ENCODE measurements around the gene BMP8B. TPM values are rescaled to one million over a fixed set of nuclear protein-coding genes. Genes with fewer than 3 reads are reported as not detected.
"Not testable (repeated sequence)": the region's sequence is repeated elsewhere in the genome, so short reads cannot be mapped to it uniquely, and the experiment has no call there.

Gene BMP8B
- polyA plus RNA-seq, 1 of the 3 experiments (the other 2 are of a cell fraction), result 0.07 TPM

DNA sequence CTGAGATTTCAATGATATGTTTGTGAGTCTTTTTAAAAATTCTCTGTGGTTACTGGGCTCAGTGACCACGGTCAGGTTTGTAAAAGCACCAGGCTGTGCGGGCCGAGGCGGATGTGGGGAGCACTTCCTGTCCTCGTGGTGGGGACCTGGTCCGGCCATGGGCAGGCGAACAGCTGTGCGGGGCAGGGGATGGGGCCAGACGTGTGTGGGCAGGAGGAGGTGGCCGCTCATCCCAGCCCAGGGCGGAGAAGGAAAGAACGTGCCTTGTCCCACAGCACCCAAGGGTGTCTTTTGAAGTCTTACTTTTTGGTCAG lies 12.3 kb downstream of the BMP8B start:
- Histone ChIP-seq H3K4me2 (no peak overlapping the region), H3F3A (replicated peaks; ENCODE audit: insufficient read depth) (no peaks in the 10 kb centered on the region), H3K36me3 (replicated peaks in 1 of 2; ENCODE audit: control insufficient read depth in 1 of 2, insufficient read depth in 2 of 2, low read length in 1 of 2) (no peaks in the 10 kb centered on the region), H3K9me3 (no peaks in the 10 kb centered on the region), H3K4me3 (ENCODE audit: low read depth in 2 of 2, low read length in 1 of 2) (no peak overlapping the region), H4K20me1 (ENCODE audit: insufficient read depth) (no peaks in the 10 kb centered on the region), H3K9ac (no peak overlapping the region), H3K27ac (ENCODE audit: low read depth in 2 of 2, low read length in 1 of 2) (no peak overlapping the region), H3K9me2 (no peaks in the 10 kb centered on the region), H3K27me3 (ENCODE audit: insufficient read depth) (peaks cover 6% of the 10 kb centered on the region; the same call in 1 of the 2 replicates), H2AFZ (ENCODE audit: low read depth) (no peak overlapping the region), H3K4me1 (ENCODE audit: control insufficient read depth in 1 of 2, insufficient read depth in 2 of 2, low read depth in 1 of 2, low read length in 1 of 2) (no peaks in the 10 kb centered on the region; a peak in 1 of 4 replicates), H3K79me2 (ENCODE audit: insufficient read depth) (no peaks in the 10 kb centered on the region)
- WGBS (ENCODE audit: low lambda C conversion rate), result 89% methylated on average over 12 of the region's 12 CpGs
- no peak for TF ChIP-seq ELF1 (IDR thresholded peaks at IDR 0.05)
- TF ChIP-seq, protein P1, sequence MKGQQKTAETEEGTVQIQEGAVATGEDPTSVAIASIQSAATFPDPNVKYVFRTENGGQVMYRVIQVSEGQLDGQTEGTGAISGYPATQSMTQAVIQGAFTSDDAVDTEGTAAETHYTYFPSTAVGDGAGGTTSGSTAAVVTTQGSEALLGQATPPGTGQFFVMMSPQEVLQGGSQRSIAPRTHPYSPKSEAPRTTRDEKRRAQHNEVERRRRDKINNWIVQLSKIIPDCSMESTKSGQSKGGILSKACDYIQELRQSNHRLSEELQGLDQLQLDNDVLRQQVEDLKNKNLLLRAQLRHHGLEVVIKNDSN (IDR thresholded peaks at IDR 0.05; ENCODE audit: borderline replicate concordance, low read depth), result no peak
- no peak for TF ChIP-seq MXI1 (IDR thresholded peaks at IDR 0.05; ENCODE audit: low read depth, low read length)
- no peak for DNase-seq
- ChIA-PET CTCF (no interaction called here), POLR2A (no interaction called here)

DNA sequence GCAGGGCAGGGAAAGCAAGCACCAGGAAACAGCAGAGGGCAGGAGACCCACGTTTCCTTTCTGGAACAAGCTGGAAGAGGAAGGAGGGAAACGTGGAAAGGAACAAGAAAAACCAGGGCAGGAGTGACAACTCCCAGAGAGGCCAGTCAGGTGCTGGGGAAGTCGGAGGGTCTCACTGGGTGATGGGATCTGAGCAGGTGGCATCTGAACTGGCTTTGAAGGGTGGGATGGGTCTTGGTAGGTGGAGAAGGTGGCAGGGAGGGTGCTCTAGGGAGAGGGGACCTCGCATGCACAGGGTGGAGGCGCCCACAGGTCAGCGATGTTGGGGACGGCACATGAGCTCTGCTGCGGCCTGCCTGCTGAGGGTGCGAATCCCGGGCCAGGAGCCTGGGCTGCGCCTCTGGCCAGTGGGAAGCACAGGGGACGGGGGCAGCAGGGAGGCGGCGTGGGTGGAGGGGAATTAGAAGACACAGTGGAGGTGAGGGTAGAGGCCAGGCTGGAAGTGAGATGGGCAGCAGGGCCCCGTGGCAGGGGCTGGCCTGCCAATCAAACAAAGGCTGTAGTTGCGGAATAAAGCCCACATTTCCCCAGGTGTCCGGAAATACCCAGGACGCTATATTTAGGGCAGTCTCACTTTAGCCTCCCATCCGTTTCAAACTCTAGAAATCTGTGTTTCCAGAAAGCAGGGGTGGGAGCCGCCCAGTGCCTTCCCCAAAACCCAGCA lies 12.8 kb downstream of the BMP8B start:
- H3K4me3 ChIP-seq (ENCODE audit: low read depth in 2 of 2, low read length in 1 of 2); H2AFZ ChIP-seq (ENCODE audit: low read depth); H3K9ac ChIP-seq: not testable (repeated sequence)

DNA sequence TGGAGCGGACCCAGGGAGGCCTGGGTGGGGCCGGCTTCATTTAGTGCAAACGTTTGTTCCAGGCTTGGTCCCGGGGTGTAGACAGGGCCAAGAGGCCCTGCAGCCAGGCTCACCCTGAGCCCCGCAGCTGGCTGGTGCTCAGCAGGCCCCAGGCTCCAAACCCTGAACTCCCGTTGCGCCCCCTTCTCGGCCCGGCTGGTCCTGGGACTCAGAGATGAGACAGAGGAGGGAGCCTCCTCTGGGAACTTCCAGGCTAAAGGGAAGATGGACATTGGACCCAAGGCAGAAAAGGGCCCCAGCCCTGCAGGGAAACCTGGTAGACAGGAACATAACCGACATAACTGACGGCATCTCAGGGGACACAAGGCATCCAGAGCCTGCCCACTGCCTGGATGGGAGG lies 13.5 kb downstream of the BMP8B start:
- 100% methylated on average over 2 of the region's 11 CpGs for WGBS (ENCODE audit: low lambda C conversion rate)
- H4K20me1 ChIP-seq (ENCODE audit: insufficient read depth); H3K4me1 ChIP-seq (ENCODE audit: control insufficient read depth in 1 of 2, insufficient read depth in 2 of 2, low read depth in 1 of 2, low read length in 1 of 2); H3K9ac ChIP-seq; POLR2A ChIA-PET; H3K27me3 ChIP-seq (ENCODE audit: insufficient read depth); DNase-seq; H3K9me3 ChIP-seq; H3K4me2 ChIP-seq; H2AFZ ChIP-seq (ENCODE audit: low read depth); H3F3A ChIP-seq (replicated peaks; ENCODE audit: insufficient read depth); H3K79me2 ChIP-seq (ENCODE audit: insufficient read depth); H3K4me3 ChIP-seq (ENCODE audit: low read depth in 2 of 2, low read length in 1 of 2); H3K9me2 ChIP-seq; H3K27ac ChIP-seq (ENCODE audit: low read depth in 2 of 2, low read length in 1 of 2); CTCF ChIA-PET; H3K36me3 ChIP-seq (replicated peaks in 1 of 2; ENCODE audit: control insufficient read depth in 1 of 2, insufficient read depth in 2 of 2, low read length in 1 of 2): not testable (repeated sequence)

More for the DNA sequence above, 12.8 kb downstream of the BMP8B start:
- H3F3A ChIP-seq (replicated peaks; ENCODE audit: insufficient read depth); H3K36me3 ChIP-seq (replicated peaks in 1 of 2; ENCODE audit: control insufficient read depth in 1 of 2, insufficient read depth in 2 of 2, low read length in 1 of 2); POLR2A ChIA-PET; H3K27ac ChIP-seq (ENCODE audit: low read depth in 2 of 2, low read length in 1 of 2); H3K4me1 ChIP-seq (ENCODE audit: control insufficient read depth in 1 of 2, insufficient read depth in 2 of 2, low read depth in 1 of 2, low read length in 1 of 2); DNase-seq; CTCF ChIA-PET; H4K20me1 ChIP-seq (ENCODE audit: insufficient read depth); H3K9me2 ChIP-seq; H3K79me2 ChIP-seq (ENCODE audit: insufficient read depth); H3K9me3 ChIP-seq; H3K27me3 ChIP-seq (ENCODE audit: insufficient read depth); H3K4me2 ChIP-seq: not testable (repeated sequence)
- 72% methylated on average over 7 of the region's 20 CpGs for WGBS (ENCODE audit: low lambda C conversion rate)

DNA sequence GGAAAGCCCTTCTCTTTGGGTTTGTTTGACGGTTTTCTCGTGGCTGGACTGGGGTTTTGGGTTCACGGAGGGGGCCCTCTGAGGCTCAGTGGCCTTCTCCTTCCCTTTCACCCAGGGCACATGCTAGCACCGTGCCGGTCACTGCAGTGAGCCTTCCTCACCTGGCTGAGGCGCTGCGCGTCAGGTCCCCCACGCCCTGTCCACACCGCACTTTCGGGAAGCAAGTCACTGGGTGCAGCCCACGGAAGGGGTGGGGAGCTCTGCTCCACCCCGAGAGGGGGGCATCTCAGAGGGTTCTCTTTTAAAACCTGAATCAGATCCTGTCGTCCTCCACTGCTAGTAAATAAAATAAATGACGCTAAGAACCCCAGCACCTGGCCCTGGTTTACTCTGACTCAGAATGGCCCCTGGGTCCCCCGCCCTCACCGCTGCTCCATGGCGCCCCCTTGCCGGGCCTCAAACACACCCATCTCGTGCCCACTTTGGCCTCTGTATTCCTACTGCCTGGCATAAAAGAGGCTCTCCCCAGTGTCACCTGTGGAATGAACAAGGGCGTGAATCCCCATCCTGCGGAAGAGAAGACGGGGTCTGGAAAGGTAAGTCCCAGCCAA lies 15.2 kb downstream of the BMP8B start:
- H3K36me3 ChIP-seq (replicated peaks in 1 of 2; ENCODE audit: control insufficient read depth in 1 of 2, insufficient read depth in 2 of 2, low read length in 1 of 2); H3F3A ChIP-seq (replicated peaks; ENCODE audit: insufficient read depth); H4K20me1 ChIP-seq (ENCODE audit: insufficient read depth); H2AFZ ChIP-seq (ENCODE audit: low read depth); DNase-seq; H3K4me3 ChIP-seq (ENCODE audit: low read depth in 2 of 2, low read length in 1 of 2); H3K27ac ChIP-seq (ENCODE audit: low read depth in 2 of 2, low read length in 1 of 2); H3K9me2 ChIP-seq; H3K4me1 ChIP-seq (ENCODE audit: control insufficient read depth in 1 of 2, insufficient read depth in 2 of 2, low read depth in 1 of 2, low read length in 1 of 2); CTCF ChIA-PET; POLR2A ChIA-PET; H3K9me3 ChIP-seq; H3K9ac ChIP-seq; H3K27me3 ChIP-seq (ENCODE audit: insufficient read depth); H3K4me2 ChIP-seq; H3K79me2 ChIP-seq (ENCODE audit: insufficient read depth): not testable (repeated sequence)
- WGBS (ENCODE audit: low lambda C conversion rate), result no CpG with 5 or more reads among the region's 23 CpGs

DNA sequence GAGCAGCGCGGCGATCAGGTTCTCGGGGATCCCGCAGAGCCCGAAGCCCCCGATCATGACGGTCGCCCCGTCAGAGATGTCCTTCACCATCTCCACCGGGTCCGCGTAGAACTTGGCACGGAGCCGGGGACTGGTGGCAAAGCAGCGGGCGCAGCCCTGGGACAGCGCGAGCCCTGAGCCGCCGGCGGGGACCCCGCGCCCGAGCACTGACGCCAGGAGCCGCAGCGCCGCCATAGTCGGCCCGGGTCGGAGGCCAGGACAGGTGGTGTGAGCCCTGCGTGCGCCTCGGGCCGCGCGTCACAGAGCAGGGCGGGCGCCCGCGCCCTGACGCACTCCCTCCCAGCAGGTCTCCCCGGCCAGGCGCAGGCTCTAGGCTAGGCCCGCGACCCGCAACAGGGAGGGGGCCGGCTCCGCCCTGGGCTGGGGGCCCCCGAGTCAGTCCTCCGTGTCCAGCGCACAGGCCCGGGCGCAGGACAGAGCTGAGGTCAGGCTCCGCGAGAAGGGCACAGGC lies 17.6 kb downstream of the BMP8B start, which contains the start of gene OXCT2:
OXCT2 (minus strand) TSS at position 327 of the 511 bp plus-strand sequence; CDS start at position 234, 93 bp downstream.
- H3K79me2 ChIP-seq (ENCODE audit: insufficient read depth); H3K27me3 ChIP-seq (ENCODE audit: insufficient read depth); H3F3A ChIP-seq (replicated peaks; ENCODE audit: insufficient read depth); H3K27ac ChIP-seq (ENCODE audit: low read depth in 2 of 2, low read length in 1 of 2); POLR2A ChIA-PET; H3K4me3 ChIP-seq (ENCODE audit: low read depth in 2 of 2, low read length in 1 of 2); H3K4me2 ChIP-seq; DNase-seq; H4K20me1 ChIP-seq (ENCODE audit: insufficient read depth); H3K9me2 ChIP-seq; H3K4me1 ChIP-seq (ENCODE audit: control insufficient read depth in 1 of 2, insufficient read depth in 2 of 2, low read depth in 1 of 2, low read length in 1 of 2); H2AFZ ChIP-seq (ENCODE audit: low read depth); CTCF ChIA-PET; H3K9ac ChIP-seq; H3K36me3 ChIP-seq (replicated peaks in 1 of 2; ENCODE audit: control insufficient read depth in 1 of 2, insufficient read depth in 2 of 2, low read length in 1 of 2); H3K9me3 ChIP-seq: not testable (repeated sequence)
- no CpG with 5 or more reads among the region's 57 CpGs for WGBS (ENCODE audit: low lambda C conversion rate)
